ENCODE results near the gene GIMAP8. TPM values are rescaled to one million over a fixed set of nuclear protein-coding genes. Genes with fewer than 3 reads are reported as not detected.

GIMAP8 gene
- total and polyA plus RNA-seq, 11 donors: 11.3 to 36.0 (median 14.9) TPM

DNA sequence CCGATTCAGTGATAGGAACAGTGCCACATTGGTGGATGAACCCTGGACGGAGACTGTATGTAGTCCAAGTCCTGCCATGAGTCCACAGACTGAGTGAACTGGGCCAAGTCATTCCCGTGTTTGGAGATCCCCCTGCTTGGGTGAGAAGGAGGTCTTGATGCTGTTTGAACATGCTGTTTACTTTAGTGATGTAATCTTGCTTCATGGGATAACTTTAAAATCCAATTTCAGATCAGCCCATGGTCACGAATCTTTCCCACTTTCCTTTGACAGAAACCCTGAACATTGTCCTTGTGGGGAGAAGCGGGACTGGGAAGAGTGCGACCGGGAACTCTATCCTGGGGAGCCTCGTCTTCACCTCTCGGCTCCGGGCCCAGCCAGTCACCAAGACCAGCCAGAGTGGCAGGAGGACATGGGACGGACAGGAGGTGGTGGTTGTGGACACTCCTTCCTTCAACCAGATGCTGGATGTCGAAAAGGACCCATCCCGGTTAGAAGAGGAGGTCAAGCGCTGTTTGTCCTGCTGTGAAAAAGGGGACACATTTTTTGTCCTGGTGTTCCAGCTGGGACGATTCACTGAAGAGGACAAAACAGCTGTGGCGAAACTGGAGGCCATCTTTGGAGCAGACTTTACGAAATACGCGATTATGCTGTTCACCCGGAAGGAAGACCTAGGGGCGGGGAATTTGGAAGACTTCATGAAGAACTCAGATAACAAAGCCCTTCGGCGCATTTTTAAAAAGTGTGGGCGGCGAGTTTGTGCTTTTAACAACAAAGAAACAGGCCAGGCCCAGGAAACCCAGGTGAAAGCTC is 26.6 kb downstream of the GIMAP8 start:
- Histone ChIP-seq H3K27ac (peak overlapping the region in 7 of 12 donors; percentile 17 to 96 (median 68)), H3K9me3 (no peaks in the 10 kb centered on the region), H3K4me3 (no peak overlapping the region), H3K4me1 (peaks cover 2 to 79% (median 25%) of the 10 kb centered on the region in 12 donors), H3K36me3 (peaks cover 0 to 68% (median 50%) of the 10 kb centered on the region in 9 donors), H3K27me3 (no peaks in the 10 kb centered on the region)
- intact Hi-C loops (cut with DNase I): loop anchor here in 2 of 10 donors (5.0 to 10.0 kb wide), 3 partner anchors 40 to 248 kb away; no protein-coding TSS in a partner anchor
- TF ChIP-seq, protein P1, sequence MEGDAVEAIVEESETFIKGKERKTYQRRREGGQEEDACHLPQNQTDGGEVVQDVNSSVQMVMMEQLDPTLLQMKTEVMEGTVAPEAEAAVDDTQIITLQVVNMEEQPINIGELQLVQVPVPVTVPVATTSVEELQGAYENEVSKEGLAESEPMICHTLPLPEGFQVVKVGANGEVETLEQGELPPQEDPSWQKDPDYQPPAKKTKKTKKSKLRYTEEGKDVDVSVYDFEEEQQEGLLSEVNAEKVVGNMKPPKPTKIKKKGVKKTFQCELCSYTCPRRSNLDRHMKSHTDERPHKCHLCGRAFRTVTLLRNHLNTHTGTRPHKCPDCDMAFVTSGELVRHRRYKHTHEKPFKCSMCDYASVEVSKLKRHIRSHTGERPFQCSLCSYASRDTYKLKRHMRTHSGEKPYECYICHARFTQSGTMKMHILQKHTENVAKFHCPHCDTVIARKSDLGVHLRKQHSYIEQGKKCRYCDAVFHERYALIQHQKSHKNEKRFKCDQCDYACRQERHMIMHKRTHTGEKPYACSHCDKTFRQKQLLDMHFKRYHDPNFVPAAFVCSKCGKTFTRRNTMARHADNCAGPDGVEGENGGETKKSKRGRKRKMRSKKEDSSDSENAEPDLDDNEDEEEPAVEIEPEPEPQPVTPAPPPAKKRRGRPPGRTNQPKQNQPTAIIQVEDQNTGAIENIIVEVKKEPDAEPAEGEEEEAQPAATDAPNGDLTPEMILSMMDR (IDR thresholded peaks at IDR 0.05): no peak
- TF ChIP-seq POLR2A (IDR thresholded peaks at IDR 0.05): no peak
- WGBS, 4 donors: 83 to 89% (median 88%) methylated on average over 25 of the region's 25 CpGs
- DNase-seq (no peak), ATAC-seq (no peak)

DNA sequence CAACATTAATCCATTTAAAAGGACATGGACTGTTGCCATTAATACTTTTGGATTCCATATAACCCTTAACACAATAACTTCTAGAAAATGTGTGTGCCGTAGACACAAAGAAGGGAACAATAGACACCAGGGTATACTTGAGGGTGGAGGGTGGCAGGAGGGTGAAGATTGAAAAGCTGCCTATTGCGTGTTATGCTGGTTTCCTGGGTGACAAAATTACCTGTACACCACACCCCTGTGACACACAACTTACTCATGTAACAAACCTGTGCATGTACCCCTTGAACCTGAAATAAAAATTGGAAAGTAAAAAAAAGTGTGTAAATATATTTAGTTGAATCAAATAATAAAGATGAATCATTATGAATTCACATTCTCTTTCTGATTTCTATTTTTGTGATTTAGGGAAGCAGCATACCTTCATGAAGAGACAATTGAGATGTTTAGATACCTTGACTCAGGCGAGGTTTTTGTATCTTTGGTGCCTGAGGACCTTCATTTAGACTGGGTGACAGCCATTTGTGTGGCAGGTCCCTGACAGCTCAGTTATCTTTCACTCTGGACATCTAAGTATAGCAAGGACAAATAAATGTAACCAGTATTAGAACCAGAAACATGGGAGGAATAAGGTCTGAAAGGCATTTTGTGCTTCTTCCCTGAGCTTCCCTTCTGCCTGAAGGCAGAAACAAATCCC is 28.7 kb downstream of the GIMAP8 start:
- ATAC-seq: peak in 3 of 4 donors; percentile 54 to 65 (median 59)

DNA sequence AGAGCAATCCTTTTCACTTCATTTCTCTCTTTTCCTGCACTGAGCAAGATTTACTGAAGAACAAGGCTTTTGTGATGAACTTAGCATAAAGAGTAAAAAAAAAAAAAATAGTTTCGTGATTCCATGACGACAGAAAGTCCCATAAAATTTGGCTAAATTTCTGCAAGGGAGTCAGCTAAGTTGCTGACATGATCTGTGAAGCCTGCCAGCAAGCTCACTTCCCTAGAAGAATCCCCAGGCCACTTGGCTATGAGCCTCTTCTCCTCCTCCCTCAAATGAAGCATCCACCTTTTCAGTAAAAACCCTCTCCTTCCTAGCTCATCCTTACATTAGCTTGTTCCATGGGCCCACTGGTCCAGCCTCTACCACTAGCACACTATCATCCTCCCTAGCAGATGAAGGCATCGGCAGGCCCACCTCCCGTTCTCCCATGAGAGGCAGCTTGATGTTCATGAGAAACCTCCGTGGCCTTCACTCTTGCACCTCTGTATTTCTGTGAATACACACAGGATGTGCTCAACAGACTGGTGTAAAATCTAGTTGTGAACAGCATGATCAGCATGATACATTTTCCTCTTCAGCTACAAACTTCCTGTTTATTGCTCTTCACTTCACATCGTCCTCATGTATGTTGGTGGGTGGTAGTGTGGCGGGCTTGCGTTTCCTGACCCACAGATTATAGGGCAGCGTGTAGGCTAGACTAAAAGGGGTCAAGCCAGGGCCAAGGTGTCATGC is 30.9 kb downstream of the GIMAP8 start:
- DNase-seq (peak in 1 of 5 donors; percentile 51), ATAC-seq (peak in 3 of 4 donors; percentile 11 to 35 (median 25))
- 58 to 70% (median 61%) methylated on average over 9 of the region's 9 CpGs for WGBS, 4 donors
- TF ChIP-seq POLR2A (IDR thresholded peaks at IDR 0.05): no peak
- TF ChIP-seq, protein P1 (IDR thresholded peaks at IDR 0.05): no peak
- Histone ChIP-seq H3K36me3 (peaks cover 0 to 33% (median 12%) of the 10 kb centered on the region in 9 donors), H3K9me3 (no peaks in the 10 kb centered on the region), H3K27me3 (no peaks in the 10 kb centered on the region), H3K27ac (peak overlapping the region; percentile 1 to 96 (median 72)), H3K4me3 (peak overlapping the region in 1 of 12 donors; percentile 2), H3K4me1 (peaks cover 2 to 95% (median 24%) of the 10 kb centered on the region in 12 donors)
- intact Hi-C loops (cut with DNase I): loop anchor here in 1 of 10 donors (5.0 kb wide), 1 partner anchor 36 kb away; no protein-coding TSS in a partner anchor

More for the DNA sequence above, 28.7 kb downstream of the GIMAP8 start:
- Histone ChIP-seq H3K36me3 (peaks cover 0 to 50% (median 30%) of the 10 kb centered on the region in 9 donors), H3K27me3 (no peaks in the 10 kb centered on the region), H3K9me3 (no peaks in the 10 kb centered on the region), H3K4me3 (no peak overlapping the region), H3K27ac (peak overlapping the region; percentile 9 to 96 (median 57)), H3K4me1 (peaks cover 2 to 85% (median 25%) of the 10 kb centered on the region in 12 donors)
- 58 to 66% (median 60%) methylated on average over 3 of the region's 3 CpGs for WGBS, 4 donors
- DNase-seq: no peak
- no peak for TF ChIP-seq POLR2A (IDR thresholded peaks at IDR 0.05)
- TF ChIP-seq, protein P1 (IDR thresholded peaks at IDR 0.05): no peak
- intact Hi-C loops (cut with DNase I): loop anchor here in 2 of 10 donors (5.0 to 10.0 kb wide), 3 partner anchors 38 to 246 kb away; no protein-coding TSS in a partner anchor

Measured in heart left ventricle (tissue), 16 donors.